Body of pancreas (tissue), 4 donors: Measurements from ENCODE around the gene CLEC17A. TPM values are rescaled to one million over a fixed set of nuclear protein-coding genes. Genes with fewer than 3 reads are reported as not detected.

Source experiments
- ATAC-seq: fragments of 150-250 bp; one replicate; pipeline ENCODE4 v1.9.1; 2016
- DNase-seq, 4 donors: peaks; one replicate each; pipeline ENCODE4 v3.0.0-alpha.2; 2019
- H3K27ac ChIP-seq, 4 donors: fragments of 200-600 bp; sonication (generic); 1 replicate in 3 of 4; 2 replicates in 1 of 4; pipeline versions ENCODE4 v1.5.1 to v1.6.1; 2016 to 2019; ENCODE audit warnings: mild to moderate bottlenecking in 1 of 4, mixed read lengths in 1 of 4, moderate library complexity in 1 of 4
- H3K27me3 ChIP-seq, 2 donors: fragments of 200-600 bp; sonication (generic); one replicate each; pipeline ENCODE4 v1.6.0; 2016; ENCODE audit warnings: mild to moderate bottlenecking in 1 of 2
- H3K36me3 ChIP-seq, 2 donors: fragments of 200-600 bp; sonication (generic); replicated peaks in 1 of 2; 2 replicates each; pipeline ENCODE4 v1.5.1; 2016; ENCODE audit warnings: low read depth in 2 of 2; ENCODE audit not compliant: insufficient read depth in 1 of 2
- H3K4me1 ChIP-seq: fragments of 200-600 bp; sonication (generic); one replicate; pipeline ENCODE4 v1.6.0; 2016
- H3K4me3 ChIP-seq, 2 donors: fragments of 200-600 bp; sonication (generic); 1 replicate in 1 of 2; 2 replicates in 1 of 2; pipeline ENCODE4 v1.5.1; 2016 to 2019
- H3K9me3 ChIP-seq, 3 donors: fragments of 200-600 bp; sonication (generic); 1 replicate in 2 of 3; 2 replicates in 1 of 3; pipeline ENCODE4 v1.5.1; 2016
- POLR2A ChIP-seq, 3 donors: fragments of 450-650 bp; IDR thresholded peaks; one replicate each; pipeline ENCODE4 v1.6.1; 2016; ENCODE audit warnings: antibody characterized with exemption in 3 of 3, mild to moderate bottlenecking in 2 of 3
- WGBS, 2 donors: methylation state at CpG; one replicate each; pipeline ENCODE4 v1.1.5; 2017; 5-methylcytosine and 5-hydroxymethylcytosine counted together
- intact Hi-C: fragments of 100-400 bp; cut with DNase I; formaldehyde crosslinking; loops from one replicate; pipeline ENCODE4 v1.15.1; 2023
- total RNA-seq, 2 donors: library from RNA; depleted of rRNA; stranded (reverse); fragments of >200 nt; gene quantifications; one replicate each; pipeline ENCODE4 v1.1.0, GENCODE V29; 2016
- TF ChIP-seq, protein P1 (sequence below), 7 experiments: fragments of 450-650 bp in 4 of 7; fragments of 200-600 bp in 3 of 7; sonication (generic) in 3 of 7; IDR thresholded peaks; one replicate each; pipeline ENCODE4 v1.5.1; 2016 to 2019; ENCODE audit warnings: antibody characterized with exemption in 7 of 7

CLEC17A gene
- total RNA-seq, 2 donors from 2014 or later = not detected

DNA sequence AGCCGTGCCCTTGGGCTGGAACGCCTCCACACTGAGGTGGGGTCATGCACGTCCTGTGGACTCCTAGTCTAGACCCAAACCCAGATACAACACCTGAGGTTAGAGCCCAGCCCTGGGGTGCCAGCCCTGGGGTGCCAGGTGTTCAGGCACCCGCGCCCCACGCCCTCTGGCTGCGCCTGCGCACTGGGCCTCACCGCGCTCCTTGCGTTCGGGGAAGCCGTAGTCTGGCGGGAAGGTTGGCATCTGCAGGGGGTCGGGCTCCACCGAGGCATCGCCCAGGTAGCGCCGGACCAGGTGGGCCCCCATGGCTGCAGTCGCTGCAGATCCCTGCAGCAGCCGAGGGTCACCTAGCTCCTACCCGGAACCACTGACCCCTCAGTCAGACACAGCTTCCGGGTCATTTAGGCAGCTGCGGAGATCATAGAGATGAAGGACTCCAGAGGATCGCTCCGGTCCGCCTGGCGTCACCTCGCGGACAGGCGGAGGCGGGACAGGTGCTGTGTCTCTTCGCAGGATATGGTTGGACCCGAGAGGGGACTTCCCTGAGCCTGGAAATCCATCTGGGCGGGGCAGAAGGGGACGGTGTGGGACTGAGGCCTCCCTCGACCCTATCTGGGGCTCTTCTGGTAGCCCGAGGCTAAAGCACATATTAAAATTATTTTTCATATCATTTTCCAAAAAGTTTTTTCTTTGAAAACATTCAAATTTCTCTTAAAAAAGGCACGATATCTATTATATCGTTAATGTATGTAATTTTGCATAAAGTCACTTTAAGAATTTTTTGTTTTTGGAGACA lies 11.0 kb upstream of the CLEC17A start, which contains the start of gene NDUFB7:
NDUFB7 (minus strand) TSS at position 372 of the 796 bp plus-strand sequence; CDS start at position 306, 66 bp downstream.
- intact Hi-C loops = no loop called here
- WGBS, 2 donors = 2% methylated on average over 21 to 40 of the region's 40 CpGs
- H3K36me3 ChIP-seq = no peaks in the 10 kb centered on the region

GRCh38 chr19:14575428-14575980 lies 7.4 kb upstream of the CLEC17A start:
- ATAC-seq (no peak), DNase-seq (no peak)
- intact Hi-C loops = no loop called here
- Histone ChIP-seq H3K4me3 (no peak overlapping the region), H3K36me3 (no peaks in the 10 kb centered on the region), H3K4me1 (peaks cover 13% of the 10 kb centered on the region), H3K27me3 (no peaks in the 10 kb centered on the region), H3K27ac (no peak overlapping the region), H3K9me3 (no peaks in the 10 kb centered on the region)
- no peak for TF ChIP-seq POLR2A (IDR thresholded peaks at IDR 0.05)
- TF ChIP-seq, protein P1, sequence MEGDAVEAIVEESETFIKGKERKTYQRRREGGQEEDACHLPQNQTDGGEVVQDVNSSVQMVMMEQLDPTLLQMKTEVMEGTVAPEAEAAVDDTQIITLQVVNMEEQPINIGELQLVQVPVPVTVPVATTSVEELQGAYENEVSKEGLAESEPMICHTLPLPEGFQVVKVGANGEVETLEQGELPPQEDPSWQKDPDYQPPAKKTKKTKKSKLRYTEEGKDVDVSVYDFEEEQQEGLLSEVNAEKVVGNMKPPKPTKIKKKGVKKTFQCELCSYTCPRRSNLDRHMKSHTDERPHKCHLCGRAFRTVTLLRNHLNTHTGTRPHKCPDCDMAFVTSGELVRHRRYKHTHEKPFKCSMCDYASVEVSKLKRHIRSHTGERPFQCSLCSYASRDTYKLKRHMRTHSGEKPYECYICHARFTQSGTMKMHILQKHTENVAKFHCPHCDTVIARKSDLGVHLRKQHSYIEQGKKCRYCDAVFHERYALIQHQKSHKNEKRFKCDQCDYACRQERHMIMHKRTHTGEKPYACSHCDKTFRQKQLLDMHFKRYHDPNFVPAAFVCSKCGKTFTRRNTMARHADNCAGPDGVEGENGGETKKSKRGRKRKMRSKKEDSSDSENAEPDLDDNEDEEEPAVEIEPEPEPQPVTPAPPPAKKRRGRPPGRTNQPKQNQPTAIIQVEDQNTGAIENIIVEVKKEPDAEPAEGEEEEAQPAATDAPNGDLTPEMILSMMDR (IDR thresholded peaks at IDR 0.05) = no peak
- 77 to 85% methylated on average over 6 of the region's 6 CpGs for WGBS, 2 donors

More for the DNA sequence above, 11.0 kb upstream of the CLEC17A start, which contains the start of gene NDUFB7:
- DNase-seq (peak; percentile 89 to 94 (median 92)), ATAC-seq (peak; percentile 94)
- Histone ChIP-seq H3K4me3 (peak within 1 kb of the TSS; percentile 89 to 97), H3K27me3 (no peaks in the 10 kb centered on the region), H3K9me3 (no peaks in the 10 kb centered on the region), H3K4me1 (peaks cover 19% of the 10 kb centered on the region), H3K27ac (peak within 1 kb of the TSS; percentile 45 to 81 (median 74))
- peak in 2 of 3 donors; percentile 72 to 73 for TF ChIP-seq POLR2A (IDR thresholded peaks at IDR 0.05)
- TF ChIP-seq, protein P1 (IDR thresholded peaks at IDR 0.05) = peak; percentile 45 to 91 (median 70)

DNA sequence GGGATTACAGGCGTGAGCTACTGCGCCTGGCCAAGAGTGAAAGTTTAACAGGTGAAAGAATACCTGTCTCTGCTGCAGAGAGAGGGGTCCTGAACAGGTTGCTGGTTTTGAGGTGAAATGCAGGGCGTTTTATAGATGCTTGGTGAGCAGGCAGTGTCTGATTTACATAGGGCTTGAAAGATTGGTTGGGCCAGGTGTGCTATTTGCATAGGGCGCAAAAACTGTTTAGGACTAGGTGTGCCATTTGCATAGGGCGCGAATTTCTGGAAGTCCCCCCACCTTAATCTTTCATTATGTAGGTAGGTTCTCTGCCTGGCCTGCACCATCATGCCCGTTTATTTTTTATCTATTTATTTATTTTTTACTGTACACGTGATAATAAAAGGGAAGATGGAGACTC lies 6.5 kb upstream of the CLEC17A start:
- no peak for TF ChIP-seq POLR2A (IDR thresholded peaks at IDR 0.05)
- TF ChIP-seq, protein P1 (IDR thresholded peaks at IDR 0.05) = no peak
- H3K27me3 ChIP-seq = no peaks in the 10 kb centered on the region
- H3K36me3 ChIP-seq = no peaks in the 10 kb centered on the region
- H3K27ac ChIP-seq = no peak overlapping the region
- peaks cover 6% of the 10 kb centered on the region for H3K4me1 ChIP-seq
- intact Hi-C loops = no loop called here
- 69 to 71% methylated on average over 8 of the region's 8 CpGs for WGBS, 2 donors
- no peak overlapping the region for H3K4me3 ChIP-seq
- no peak for ATAC-seq
- H3K9me3 ChIP-seq = no peaks in the 10 kb centered on the region
- DNase-seq = no peak

DNA sequence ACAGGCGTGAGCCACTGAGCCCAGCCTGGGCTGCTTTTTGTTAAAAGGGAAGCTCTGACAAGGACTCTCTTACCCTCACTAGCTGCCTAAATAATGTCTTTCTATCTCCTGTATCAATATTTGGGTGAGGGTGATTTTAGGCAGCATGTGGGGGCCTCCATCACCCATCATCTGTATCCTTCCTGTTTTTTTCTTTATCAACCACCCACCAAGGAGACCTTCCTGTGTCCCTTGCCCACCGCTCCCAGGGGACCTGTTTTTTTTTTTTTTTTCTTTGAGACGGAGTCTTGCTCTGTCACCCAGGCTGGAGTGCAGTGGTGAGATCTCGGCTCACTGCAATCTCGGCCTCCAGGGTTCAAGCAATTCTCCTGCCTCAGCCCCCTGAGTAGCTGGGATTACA lies 5.6 kb upstream of the CLEC17A start:
- Histone ChIP-seq H3K27me3 (no peaks in the 10 kb centered on the region), H3K4me3 (no peak overlapping the region), H3K27ac (no peak overlapping the region), H3K9me3 (no peaks in the 10 kb centered on the region), H3K36me3 (no peaks in the 10 kb centered on the region), H3K4me1 (peaks cover 6% of the 10 kb centered on the region)
- no peak for DNase-seq
- no peak for ATAC-seq
- WGBS, 2 donors = 59 to 89% methylated on average over 4 to 5 of the region's 5 CpGs
- no peak for TF ChIP-seq POLR2A (IDR thresholded peaks at IDR 0.05)
- TF ChIP-seq, protein P1 (IDR thresholded peaks at IDR 0.05) = no peak
- intact Hi-C loops = no loop called here
